GM23338 (cell line): ENCODE measurements around the gene NSUN4. TPM values are rescaled to one million over a fixed set of nuclear protein-coding genes. Genes with fewer than 3 reads are reported as not detected.

Experiments used
- ATAC-seq: fragments of 200-7000 bp; cut with Tn5 transposase; 3 replicates; pipeline ENCODE4 v1.9.1; 2020
- DNase-seq: peaks from one replicate; pipeline ENCODE4 v3.0.0-alpha.2; 2015; ENCODE audit warnings: low spot score
- H2AFZ ChIP-seq: fragments of 200-600 bp; sonication (generic); 2 replicates; pipeline ENCODE4 v1.8.0; 2016; ENCODE audit warnings: antibody characterized with exemption, mild to moderate bottlenecking, moderate library complexity
- H3F3A ChIP-seq: fragments of 200-600 bp; sonication (generic); replicated peaks from 2 replicates; pipeline ENCODE4 v1.8.0; 2017; ENCODE audit warnings: antibody characterized with exemption, mixed run types, low read depth
- H3K27ac ChIP-seq: fragments of 200-600 bp; sonication (generic); 2 replicates; pipeline ENCODE4 v1.6.1; 2016; ENCODE audit warnings: low read depth
- H3K27me3 ChIP-seq: fragments of 200-600 bp; sonication (generic); 2 replicates; pipeline ENCODE4 v1.8.0; 2016; ENCODE audit warnings: mild to moderate bottlenecking, mixed run types, moderate library complexity; ENCODE audit not compliant: insufficient read depth
- H3K36me3 ChIP-seq: fragments of 200-600 bp; sonication (generic); 2 replicates; pipeline ENCODE4 v1.8.0; 2016; ENCODE audit warnings: mild to moderate bottlenecking; ENCODE audit not compliant: insufficient read depth
- H3K4me1 ChIP-seq: fragments of 200-600 bp; sonication (generic); 2 replicates; pipeline ENCODE4 v1.8.0; 2016; ENCODE audit warnings: mild to moderate bottlenecking, moderate library complexity; ENCODE audit not compliant: insufficient read depth
- H3K4me2 ChIP-seq: fragments of 200-600 bp; sonication (generic); 2 replicates; pipeline ENCODE4 v1.7.1; 2017; ENCODE audit warnings: mixed run types
- H3K4me3 ChIP-seq: fragments of 200-600 bp; sonication (generic); 2 replicates; pipeline ENCODE4 v1.6.1; 2016; ENCODE audit warnings: mixed run types
- H3K79me2 ChIP-seq: fragments of 200-600 bp; sonication (generic); replicated peaks from 2 replicates; pipeline ENCODE4 v1.8.0; 2017; ENCODE audit warnings: mild to moderate bottlenecking; ENCODE audit not compliant: insufficient read depth
- H3K9me2 ChIP-seq: fragments of 200-600 bp; sonication (generic); 2 replicates; pipeline ENCODE4 v1.8.0; 2017; ENCODE audit not compliant: insufficient read depth
- H4K20me1 ChIP-seq: fragments of 200-600 bp; sonication (generic); replicated peaks from 2 replicates; pipeline ENCODE4 v1.8.0; 2017; ENCODE audit warnings: mild to moderate bottlenecking; ENCODE audit not compliant: insufficient read depth
- H3K27ac Mint-ChIP-seq: 2 replicates; pipeline ENCODE4 v1.8.0; 2020; ENCODE audit warnings: inconsistent platforms, mild to moderate bottlenecking, moderate library complexity, mixed read lengths
- H3K27me3 Mint-ChIP-seq: 3 replicates; pipeline ENCODE4 v1.8.0; 2022; ENCODE audit warnings: low read depth, mild to moderate bottlenecking, moderate library complexity, mixed read lengths, inconsistent platforms; ENCODE audit not compliant: insufficient read depth, poor library complexity
- H3K36me3 Mint-ChIP-seq: 3 replicates; pipeline ENCODE4 v1.8.0; 2021; ENCODE audit warnings: low read depth, mild to moderate bottlenecking, inconsistent platforms, moderate library complexity, mixed read lengths
- H3K4me1 Mint-ChIP-seq: 3 replicates; pipeline ENCODE4 v1.8.0; 2020; ENCODE audit warnings: mild to moderate bottlenecking, inconsistent platforms, mixed read lengths
- H3K4me3 Mint-ChIP-seq: 3 replicates; pipeline ENCODE4 v1.8.0; 2021; ENCODE audit warnings: moderate library complexity, mild to moderate bottlenecking, inconsistent platforms, mixed read lengths
- H3K9me3 Mint-ChIP-seq: 3 replicates; pipeline ENCODE4 v1.8.0; 2020; ENCODE audit warnings: moderate library complexity, mild to moderate bottlenecking, inconsistent platforms, mixed read lengths
- ZNF331 ChIP-seq: fragments of 250-450 bp; sonication (Bioruptor Pico); IDR thresholded peaks from 2 replicates; pipeline ENCODE4 v1.5.0; 2020; ENCODE audit warnings: low read depth, mild to moderate bottlenecking, moderate library complexity
- polyA plus RNA-seq: library from polyadenylated mRNA; unstranded; fragments of >200 nt; fragmentation: Nextera tagmentation; extraction: Ambion mirVana; gene quantifications from 2 replicates; pipeline ENCODE4 v1.2.1, GENCODE V29; 2016
- total RNA-seq: library from RNA; depleted of rRNA; stranded (reverse); fragments of >200 nt; shearing (Covaris generic); gene quantifications from 2 replicates; pipeline ENCODE4 v1.2.3, GENCODE V29; 2014; rRNA removed
- TF ChIP-seq, protein P1 (sequence below), 2 experiments: fragments of 200-600 bp in 1 of 2; sonication (generic) in 1 of 2; conservative IDR thresholded peaks; 2 replicates each; pipeline versions ENCODE4 v1.5.1 to v1.6.1; 2016 to 2017; ENCODE audit warnings: antibody characterized with exemption in 2 of 2, low read depth in 2 of 2, mild to moderate bottlenecking in 2 of 2, moderate library complexity in 1 of 2

NSUN4 gene
- total and polyA plus RNA-seq, 2 experiments from 2014 or later, result 8.9 to 11.6 TPM

DNA sequence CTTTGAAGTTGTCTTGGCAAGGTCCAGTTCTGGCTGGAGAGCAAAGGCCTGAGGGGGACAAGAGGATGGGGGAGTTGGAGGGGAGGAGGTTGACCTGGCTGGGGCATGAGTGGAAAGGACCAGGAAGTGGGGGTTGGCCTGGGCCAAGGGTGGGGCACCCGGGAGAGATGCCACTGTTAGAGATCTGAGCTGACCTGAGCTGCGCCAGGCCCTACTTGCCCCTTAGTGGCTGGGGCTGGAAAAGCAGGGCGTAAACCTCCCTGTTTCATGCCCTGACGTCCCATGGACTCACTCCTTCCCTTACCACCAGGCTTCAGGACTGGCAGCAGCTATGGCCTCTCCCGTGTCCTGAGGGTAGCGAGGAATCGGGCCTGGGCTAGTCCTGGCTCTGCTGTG lies 70.4 kb downstream of the NSUN4 start:
- Histone ChIP-seq H4K20me1 (no peaks in the 10 kb centered on the region), H3K79me2 (no peaks in the 10 kb centered on the region), H3K4me2 (no peak overlapping the region), H3F3A (no peaks in the 10 kb centered on the region), H3K27ac (no peak overlapping the region), H3K9me2 (no peaks in the 10 kb centered on the region), H3K4me3 (no peak overlapping the region), H3K27me3 (no peaks in the 10 kb centered on the region), H2AFZ (no peak overlapping the region), H3K4me1 (peaks cover 12% of the 10 kb centered on the region), H3K36me3 (no peaks in the 10 kb centered on the region; the same call in 1 of the 2 replicates)
- Mint-ChIP-seq H3K4me3 (no peak overlapping the region), H3K27me3 (peaks cover 27% of the 10 kb centered on the region), H3K4me1 (peaks cover 13% of the 10 kb centered on the region), H3K27ac (no peak overlapping the region), H3K36me3 (no peaks in the 10 kb centered on the region; the same call in 2 of the 3 replicates), H3K9me3 (no peaks in the 10 kb centered on the region; the same call in 2 of the 3 replicates)
- no peak for DNase-seq
- TF ChIP-seq ZNF331 (CRISPR knock-in tag), result no peak
- TF ChIP-seq, protein P1, sequence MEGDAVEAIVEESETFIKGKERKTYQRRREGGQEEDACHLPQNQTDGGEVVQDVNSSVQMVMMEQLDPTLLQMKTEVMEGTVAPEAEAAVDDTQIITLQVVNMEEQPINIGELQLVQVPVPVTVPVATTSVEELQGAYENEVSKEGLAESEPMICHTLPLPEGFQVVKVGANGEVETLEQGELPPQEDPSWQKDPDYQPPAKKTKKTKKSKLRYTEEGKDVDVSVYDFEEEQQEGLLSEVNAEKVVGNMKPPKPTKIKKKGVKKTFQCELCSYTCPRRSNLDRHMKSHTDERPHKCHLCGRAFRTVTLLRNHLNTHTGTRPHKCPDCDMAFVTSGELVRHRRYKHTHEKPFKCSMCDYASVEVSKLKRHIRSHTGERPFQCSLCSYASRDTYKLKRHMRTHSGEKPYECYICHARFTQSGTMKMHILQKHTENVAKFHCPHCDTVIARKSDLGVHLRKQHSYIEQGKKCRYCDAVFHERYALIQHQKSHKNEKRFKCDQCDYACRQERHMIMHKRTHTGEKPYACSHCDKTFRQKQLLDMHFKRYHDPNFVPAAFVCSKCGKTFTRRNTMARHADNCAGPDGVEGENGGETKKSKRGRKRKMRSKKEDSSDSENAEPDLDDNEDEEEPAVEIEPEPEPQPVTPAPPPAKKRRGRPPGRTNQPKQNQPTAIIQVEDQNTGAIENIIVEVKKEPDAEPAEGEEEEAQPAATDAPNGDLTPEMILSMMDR (conservative IDR thresholded peaks at IDR 0.05; ENCODE audit: low read depth in 2 of 2), result 0 out of 4 replicates have a peak, but pooled peaks of 1 of the 2 experiments have one; percentile 10
- ATAC-seq, result no peak; the same call in 1 of the 3 replicates

Other genes starting within 250 kb of the NSUN4 start
- gene PIK3R3, start 208.2 kb upstream of the NSUN4 start, total RNA-seq, result 8.0 and 8.6 TPM in 2 replicates
- gene PIK3R3, start 208.2 kb upstream of the NSUN4 start, polyA plus RNA-seq, result 7.3 and 7.5 TPM in 2 replicates
- gene TSPAN1, start 165.7 kb upstream of the NSUN4 start, total RNA-seq, result not detected in 2 replicates
- not detected in 2 replicates for gene TSPAN1, start 165.7 kb upstream of the NSUN4 start, polyA plus RNA-seq
- not detected in 2 replicates for gene P3R3URF, start 164.3 kb upstream of the NSUN4 start, total RNA-seq
- gene P3R3URF, start 164.3 kb upstream of the NSUN4 start, polyA plus RNA-seq, result not detected in 2 replicates
- 32.1 and 33.2 TPM in 2 replicates for gene POMGNT1, start 142.4 kb upstream of the NSUN4 start, total RNA-seq
- gene POMGNT1, start 142.4 kb upstream of the NSUN4 start, polyA plus RNA-seq, result 23.0 and 24.3 TPM in 2 replicates
- gene LURAP1, start 137.5 kb upstream of the NSUN4 start, total RNA-seq, result 3.5 and 5.0 TPM in 2 replicates
- gene LURAP1, start 137.5 kb upstream of the NSUN4 start, polyA plus RNA-seq, result 1.3 and 1.8 TPM in 2 replicates
- gene RAD54L, start 93.0 kb upstream of the NSUN4 start, total RNA-seq, result 32.5 and 48.1 TPM in 2 replicates
- gene RAD54L, start 93.0 kb upstream of the NSUN4 start, polyA plus RNA-seq, result 26.4 TPM in 2 replicates
- 52.8 and 69.4 TPM in 2 replicates for gene LRRC41, start 37.2 kb upstream of the NSUN4 start, total RNA-seq
- gene LRRC41, start 37.2 kb upstream of the NSUN4 start, polyA plus RNA-seq, result 19.0 and 20.1 TPM in 2 replicates
- 579 and 750 TPM in 2 replicates for gene UQCRH, start 37.1 kb upstream of the NSUN4 start, total RNA-seq
- gene UQCRH, start 37.1 kb upstream of the NSUN4 start, polyA plus RNA-seq, result 1,330 and 1,384 TPM in 2 replicates
- 17.9 and 24.0 TPM in 2 replicates for gene FAAH, start 53.5 kb downstream of the NSUN4 start, total RNA-seq
- 10.7 and 12.3 TPM in 2 replicates for gene FAAH, start 53.5 kb downstream of the NSUN4 start, polyA plus RNA-seq
- gene DMBX1, start 149.0 kb downstream of the NSUN4 start, total RNA-seq, result not detected in 2 replicates
- 0.11 TPM in 1 of 2 replicates, not detected in the other for gene DMBX1, start 149.0 kb downstream of the NSUN4 start, polyA plus RNA-seq
- gene KNCN, start 210.8 kb downstream of the NSUN4 start, total RNA-seq, result not detected in 2 replicates
- gene KNCN, start 210.8 kb downstream of the NSUN4 start, polyA plus RNA-seq, result not detected in 2 replicates